Smooth muscle cell of the brain vasculature (primary cell): ENCODE measurements around the gene TCN1.
"Not testable (repeated sequence)": the region's sequence is repeated elsewhere in the genome, so short reads cannot be mapped to it uniquely, and the experiment has no call there.

Source experiments
- DNase-seq: peaks from one replicate; pipeline ENCODE4 v3.0.0-alpha.2; 2012; ENCODE audit warnings: low read depth, low spot score

The TCN1 gene, protein sequence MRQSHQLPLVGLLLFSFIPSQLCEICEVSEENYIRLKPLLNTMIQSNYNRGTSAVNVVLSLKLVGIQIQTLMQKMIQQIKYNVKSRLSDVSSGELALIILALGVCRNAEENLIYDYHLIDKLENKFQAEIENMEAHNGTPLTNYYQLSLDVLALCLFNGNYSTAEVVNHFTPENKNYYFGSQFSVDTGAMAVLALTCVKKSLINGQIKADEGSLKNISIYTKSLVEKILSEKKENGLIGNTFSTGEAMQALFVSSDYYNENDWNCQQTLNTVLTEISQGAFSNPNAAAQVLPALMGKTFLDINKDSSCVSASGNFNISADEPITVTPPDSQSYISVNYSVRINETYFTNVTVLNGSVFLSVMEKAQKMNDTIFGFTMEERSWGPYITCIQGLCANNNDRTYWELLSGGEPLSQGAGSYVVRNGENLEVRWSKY

DNA sequence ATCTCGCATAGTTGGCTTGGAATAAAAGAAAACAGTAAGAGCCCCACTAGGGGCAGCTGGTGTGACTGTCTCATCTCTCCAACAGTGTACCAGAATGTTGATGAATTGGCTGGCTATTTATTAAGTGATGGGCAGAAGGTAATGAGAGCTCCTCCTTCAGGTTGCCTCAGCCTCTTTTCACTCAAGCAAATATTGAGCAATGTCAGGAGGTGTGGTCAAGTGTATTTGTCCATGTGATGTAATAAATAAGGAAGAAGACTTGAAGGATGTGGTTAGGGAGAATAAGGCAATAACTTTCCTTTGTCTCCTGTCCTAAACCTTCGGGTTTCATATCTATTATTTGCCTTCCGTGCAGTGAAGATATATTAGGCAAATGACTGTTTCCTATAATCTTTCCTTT lies at the start of gene TCN1:
TCN1 (minus strand) TSS at position 91 of the 400 bp plus-strand sequence; CDS start at position 74, 17 bp downstream.
- DNase-seq: no peak

DNA sequence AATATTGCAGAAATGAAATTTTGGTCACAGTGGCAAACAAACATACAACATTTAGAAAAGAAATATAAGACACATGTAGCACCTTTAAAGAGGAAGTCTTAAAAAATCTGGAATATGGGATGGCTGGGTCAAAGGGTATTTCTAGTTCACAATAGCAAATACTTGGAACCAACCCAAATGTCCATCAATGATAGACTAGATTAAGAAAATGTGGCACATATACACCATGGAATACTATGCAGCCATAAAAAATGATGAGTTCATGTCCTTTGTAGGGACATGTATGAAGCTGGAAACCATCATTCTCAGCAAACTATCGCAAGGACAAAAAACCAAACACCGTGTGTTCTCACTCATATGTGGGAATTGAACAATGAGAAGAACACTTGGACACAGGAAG lies 37.3 kb upstream of the TCN1 start:
- DNase-seq: not testable (repeated sequence)

DNA sequence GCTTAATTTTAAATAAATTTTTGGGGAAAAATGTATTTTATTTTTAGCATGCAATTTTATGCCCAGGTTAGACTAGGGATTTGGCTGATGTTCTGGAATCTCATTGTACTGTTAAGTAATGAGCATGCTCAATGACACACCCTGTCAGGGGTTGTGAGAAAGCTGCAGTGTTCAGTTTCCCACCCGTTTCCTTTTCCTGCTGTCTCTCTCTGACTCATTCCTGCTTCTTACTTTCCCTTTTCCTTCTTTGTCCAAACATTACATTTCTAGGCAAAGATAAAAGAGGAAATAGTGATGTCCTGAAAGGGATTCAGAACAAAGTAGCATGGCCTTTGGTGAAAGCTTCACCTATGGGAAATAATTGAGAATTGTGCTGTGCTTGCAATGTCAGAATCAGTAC lies 35.0 kb upstream of the TCN1 start:
- DNase-seq: peak; percentile 28

DNA sequence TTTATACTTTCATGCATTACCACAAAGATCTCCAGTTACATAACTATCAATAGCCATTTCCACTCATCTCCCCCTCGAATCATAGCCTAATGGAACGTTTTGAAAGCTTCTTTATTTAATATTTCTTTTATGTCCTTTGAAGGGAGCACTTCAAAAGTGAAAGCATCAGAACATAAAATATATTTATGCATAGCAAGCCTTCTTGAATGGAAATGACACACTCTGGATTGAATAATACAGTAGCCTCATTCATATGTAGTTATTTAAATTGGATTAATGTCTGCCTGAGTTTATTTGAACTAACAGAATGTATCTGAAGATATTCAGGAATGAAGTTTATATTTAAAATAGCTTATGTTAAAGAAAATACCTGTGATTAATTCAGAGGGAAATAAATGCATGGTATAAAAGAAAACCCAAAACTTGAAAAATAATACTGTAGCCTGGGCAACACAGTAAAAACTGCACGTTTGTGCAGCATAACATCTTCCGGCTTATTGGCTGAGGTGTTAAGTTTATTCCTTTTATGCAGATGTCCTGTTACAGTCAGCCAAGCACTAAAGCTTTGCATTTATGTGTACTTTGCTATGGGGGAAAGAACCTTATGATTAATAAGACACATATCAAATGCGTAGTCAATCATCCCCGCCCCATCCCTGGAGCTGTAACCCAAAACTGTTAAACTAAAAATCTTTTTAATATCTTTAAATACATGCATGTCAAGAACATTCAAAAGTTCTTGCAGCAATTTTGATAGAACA lies 34.3 kb upstream of the TCN1 start:
- DNase-seq: no peak

DNA sequence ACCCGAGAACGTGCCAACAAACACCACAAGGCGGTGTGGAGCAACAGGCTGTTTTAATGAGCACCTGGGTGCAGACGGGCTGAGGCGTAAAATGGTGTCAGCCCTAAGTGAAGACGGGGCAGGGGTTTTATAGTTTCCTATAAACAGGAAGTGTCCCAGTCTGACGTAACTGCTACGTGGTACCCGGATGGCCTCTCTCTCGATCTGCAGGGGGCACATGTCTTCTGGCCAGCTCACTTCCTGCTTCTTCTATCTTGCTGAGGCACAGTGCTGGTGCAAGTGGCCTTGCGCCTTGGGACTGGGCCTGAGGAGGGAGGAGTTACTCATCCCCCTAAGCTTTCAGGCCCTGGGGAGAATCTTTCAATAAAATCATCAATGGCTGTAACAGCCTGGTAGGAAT lies 33.2 kb upstream of the TCN1 start:
- DNase-seq: no peak

DNA sequence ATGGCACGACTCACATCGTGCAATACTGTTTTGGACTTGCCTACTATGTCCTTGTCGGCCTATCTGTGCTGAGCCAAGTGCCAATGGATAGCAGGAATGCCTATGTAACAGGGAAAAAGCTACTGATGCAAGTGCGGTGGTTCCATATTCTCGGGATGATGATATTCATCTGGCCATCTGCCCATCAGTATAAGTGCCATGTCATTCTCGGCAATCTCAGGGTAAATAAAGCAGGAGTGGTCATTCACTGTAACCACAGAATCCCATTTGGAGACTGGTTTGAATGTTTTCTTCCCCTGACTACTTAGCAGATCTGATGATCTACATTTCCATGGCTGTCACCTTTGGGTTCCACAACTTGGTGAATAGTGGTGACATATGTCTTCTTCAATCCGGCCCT lies 32.4 kb upstream of the TCN1 start:
- no peak for DNase-seq

DNA sequence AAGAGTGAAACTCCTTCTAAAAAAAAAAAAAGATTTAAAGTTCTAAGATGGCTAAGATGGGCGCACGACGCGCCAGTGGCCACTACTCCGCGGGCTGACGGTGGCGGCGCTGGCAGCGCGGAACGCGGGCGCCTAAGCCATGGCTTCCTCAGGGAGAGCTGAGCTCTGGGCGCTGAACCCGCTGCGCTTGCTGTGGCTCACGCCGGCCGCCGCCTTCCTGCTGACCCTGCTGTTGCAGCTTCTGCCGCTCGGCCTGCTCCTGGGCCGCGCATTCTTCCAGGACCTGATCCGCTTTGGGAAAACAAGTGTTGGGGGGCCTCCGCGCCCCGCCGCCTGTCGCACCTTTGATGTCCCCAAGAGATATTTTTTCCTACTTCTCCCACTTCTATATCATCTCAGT lies 31.8 kb upstream of the TCN1 start:
- DNase-seq: no peak

DNA sequence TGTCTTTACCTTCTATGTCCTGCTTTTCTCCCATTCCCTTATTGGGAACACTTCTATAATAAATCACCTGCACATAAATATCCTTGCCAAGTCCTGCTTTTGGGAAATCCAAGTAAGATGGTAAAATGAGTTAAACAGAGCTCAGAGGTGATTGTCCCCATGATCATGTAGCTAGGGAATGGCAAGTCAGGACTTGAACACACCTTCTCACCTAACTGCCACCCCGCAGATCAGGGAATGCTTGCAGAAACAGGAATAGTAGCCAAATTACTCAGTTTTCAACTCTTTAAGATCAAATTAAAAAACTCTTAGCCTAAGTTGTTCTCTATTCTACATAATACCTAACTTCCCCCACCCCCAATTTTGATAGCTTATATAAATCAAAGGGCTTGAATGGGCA lies 28.3 kb upstream of the TCN1 start:
- no peak for DNase-seq

DNA sequence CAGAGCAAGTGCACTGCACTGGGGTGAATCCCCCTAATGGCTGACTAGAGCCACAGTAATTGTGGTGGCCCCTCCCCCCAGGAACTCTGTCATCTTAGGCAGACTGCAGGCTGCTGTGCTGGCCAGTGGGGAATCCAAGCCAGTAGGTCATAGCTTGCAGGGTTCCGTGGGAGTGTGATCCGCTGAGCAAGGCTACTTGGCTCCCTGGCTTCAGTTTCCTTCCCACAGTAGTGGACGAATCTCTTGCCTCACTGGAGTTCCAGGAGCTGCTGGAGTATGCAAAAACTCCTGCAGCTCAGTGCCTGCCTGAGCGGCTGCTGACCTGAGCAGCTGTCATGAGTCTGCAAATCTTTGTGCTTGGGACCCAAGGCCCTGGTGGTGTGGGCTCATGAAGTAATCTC lies 25.5 kb upstream of the TCN1 start:
- no peak for DNase-seq

DNA sequence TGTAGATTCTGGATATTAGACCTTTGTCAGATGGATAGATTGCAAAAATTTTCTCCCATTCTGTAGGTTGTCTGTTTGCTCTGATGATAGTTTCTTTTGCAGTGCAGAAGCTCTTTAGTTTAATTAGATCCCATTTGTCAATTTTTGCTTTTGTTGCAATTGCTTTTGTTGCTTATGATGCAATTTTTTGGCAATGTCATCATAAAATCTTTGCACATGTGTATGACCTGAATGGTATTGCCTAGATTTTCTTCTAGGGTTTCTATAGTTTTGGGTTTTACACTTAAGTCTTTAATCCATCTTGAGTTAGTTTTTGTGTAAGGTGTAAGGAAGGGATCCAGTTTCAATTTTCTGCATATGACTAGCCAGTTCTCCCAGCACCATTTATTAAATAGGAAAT lies 20.9 kb upstream of the TCN1 start:
- DNase-seq: not testable (repeated sequence)

DNA sequence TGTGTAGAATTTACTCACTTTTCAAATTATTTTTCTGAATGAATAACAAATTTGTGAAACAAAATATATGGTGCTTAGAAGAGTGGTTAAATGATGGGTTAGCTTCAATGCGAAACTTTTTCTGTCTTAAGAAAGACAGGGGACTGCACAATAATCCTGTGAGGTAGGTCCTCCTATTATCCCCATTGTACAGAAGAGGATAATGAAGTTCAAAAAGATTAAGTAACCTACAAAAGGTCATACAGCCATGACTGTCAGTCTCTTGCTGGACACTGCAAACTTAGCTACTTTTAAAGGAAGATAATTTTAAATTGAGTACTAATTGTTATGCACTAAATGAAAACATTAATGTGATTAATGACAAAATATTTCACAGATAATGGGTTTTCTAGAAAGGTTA lies 17.3 kb upstream of the TCN1 start:
- no peak for DNase-seq

DNA sequence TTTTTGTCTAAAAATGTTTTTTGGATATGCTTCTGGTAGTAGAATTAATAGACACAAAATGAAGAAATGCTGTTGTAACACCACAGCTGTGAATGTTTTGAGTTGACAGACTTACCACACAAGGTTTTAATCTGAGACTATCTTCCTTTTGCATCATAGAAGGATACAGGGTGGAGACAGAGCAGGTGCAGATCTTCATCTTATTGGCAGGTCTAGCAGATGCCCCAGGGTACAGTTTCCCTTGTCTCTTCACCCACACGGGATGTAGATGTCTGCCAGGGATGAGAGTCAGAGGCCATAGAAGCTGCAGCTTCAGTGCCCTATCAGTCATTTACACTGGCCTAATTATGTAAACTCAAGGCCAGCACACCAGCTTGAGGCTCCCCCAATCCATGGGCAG lies 13.3 kb upstream of the TCN1 start:
- DNase-seq: no peak

DNA sequence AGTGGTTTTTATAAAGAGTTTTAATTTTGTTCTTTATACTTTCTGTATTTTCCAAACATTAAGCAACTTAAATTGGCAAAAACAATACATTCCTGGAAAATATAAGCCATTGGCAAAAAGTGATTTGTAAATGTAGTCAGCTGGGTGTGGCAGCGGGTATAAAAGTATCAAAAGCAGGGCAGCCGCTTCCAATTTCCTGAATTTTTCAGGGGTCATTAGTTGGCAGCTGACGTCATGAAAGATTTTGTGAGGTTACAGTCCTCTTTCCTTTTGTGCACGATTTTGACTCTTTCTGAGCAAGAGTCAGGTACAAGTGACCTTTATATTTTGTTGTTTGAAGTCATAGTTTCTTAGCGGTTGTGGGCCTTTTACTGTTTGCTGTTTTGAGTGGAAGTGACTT lies 12.3 kb upstream of the TCN1 start, which contains the start of gene OOSP3:
OOSP3 (plus strand) TSS at position 208 of the 400 bp plus-strand sequence; CDS start at position 235, 27 bp downstream.
- DNase-seq: no peak

DNA sequence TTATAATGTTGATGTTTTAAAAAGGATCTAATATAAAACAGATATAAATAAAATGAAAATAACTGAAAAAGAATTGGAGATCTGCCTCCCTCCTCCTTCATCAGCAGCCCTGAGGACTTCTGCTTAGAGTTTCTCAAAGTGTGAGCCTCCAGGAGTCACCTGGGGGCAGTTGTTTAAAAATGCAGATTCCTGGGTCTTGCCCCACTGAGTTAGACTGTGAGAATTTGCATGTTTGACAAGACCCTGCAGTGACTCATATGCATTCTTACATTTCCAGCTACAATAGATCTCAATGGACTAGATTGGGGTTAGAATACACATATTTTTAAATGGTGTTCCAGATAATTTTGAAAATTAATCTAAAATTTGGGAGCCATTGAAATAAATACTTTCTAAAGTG lies 11.5 kb upstream of the TCN1 start:
- no peak for DNase-seq

DNA sequence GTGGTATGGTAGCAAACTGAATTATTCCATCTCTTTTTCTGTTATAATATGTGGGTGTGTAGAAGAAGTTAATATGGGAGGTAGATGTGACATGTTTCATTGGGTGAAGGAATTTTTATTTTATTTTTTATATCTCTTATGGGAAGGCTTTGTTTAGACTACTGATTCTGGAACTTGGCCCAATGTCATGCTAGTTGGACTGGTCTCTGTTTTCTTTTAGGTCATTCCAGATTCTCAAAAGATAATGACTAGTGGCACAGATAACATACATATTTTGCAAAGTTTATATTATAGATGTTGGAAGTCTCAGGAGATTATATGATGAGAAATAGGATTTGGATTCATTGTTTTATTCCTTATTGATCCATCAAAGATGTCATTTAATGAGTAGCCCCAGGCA lies 11.0 kb upstream of the TCN1 start:
- no peak for DNase-seq

DNA sequence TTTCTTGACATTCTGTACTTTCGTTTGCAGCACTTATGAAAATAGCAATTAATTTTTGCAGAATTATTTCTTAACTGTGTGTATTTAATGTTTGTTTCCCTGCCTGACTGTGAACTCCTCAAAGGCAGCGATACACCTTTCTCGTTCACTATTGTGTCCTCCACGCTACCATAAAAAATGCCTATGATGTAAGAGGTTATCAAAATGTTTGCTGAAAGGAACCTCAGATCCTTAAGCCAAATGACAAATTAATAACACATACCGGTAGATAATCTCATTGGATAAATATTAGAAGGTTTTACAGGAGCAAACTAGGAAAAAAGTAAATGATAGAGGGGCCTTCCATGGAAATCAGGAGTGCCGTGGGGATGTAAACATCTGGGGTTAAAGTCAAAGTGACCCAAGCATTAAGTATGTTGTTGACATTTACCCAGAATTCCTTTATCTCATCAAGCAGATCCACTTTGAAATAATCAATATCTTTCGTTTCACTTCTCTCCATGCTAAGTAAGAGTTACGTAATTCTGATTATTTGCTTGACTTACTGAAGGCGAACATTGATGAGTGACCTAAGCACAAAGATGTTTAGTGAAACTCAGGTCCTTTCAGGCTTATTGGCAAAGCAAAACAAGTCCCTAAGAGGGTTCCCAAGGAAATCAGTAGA lies 9.7 kb upstream of the TCN1 start:
- DNase-seq: no peak

DNA sequence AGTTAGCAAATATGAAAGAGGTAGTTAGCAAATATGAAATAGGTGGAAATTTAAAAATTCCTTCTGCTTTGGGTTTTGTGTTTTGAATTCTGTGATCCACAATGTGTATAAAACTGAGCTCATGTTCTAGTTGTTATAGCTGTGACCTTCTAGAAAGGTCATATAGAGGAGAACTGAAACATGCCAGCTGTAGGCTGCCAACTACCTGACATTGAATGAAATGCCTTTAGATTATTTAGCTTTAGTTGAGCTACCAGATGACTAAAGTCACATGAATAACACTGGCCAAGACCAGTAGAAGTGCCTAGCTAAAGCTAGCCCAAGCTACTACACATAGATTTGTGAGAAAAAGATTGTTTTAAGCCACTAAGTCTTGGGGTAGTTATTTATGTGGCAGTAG lies 5.8 kb upstream of the TCN1 start:
- no peak for DNase-seq

DNA sequence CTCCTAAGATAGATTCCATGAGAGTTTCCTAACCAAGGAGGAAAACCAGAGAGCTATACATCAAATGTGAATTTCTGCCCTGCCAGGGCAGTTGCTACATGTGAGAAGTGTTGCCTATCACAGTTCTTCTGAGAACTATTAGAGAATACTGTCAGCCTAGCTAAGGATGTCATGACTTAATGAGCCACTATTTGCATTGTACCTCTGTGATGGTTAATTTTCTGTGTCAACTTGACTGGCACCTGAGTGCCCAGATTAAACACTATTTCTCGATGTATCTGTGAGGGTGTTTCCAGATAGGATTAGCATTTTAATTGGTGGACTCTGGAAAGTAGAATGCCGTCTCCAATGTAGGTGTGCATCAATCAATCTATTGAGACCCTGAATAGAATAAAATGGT lies 1.7 kb upstream of the TCN1 start:
- DNase-seq: no peak

DNA sequence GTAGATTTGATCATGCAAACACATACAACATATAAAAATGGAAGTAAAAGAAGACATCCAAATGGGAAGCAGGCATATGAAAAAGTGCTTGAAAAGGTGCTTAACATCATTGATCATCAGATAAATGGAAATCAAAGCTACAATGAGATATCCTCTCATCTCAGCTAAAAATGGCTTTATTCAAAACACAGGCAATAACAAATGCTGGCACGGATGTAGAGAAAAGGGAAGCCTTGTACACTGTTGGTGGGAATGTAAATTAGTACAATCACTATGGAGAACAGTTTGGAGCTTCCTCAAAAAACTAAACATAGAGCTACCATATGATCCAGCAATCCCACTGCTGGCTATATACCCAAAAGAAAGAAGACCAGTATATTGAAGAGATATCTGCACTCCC lies 549 bp upstream of the TCN1 start:
- no peak for DNase-seq

DNA sequence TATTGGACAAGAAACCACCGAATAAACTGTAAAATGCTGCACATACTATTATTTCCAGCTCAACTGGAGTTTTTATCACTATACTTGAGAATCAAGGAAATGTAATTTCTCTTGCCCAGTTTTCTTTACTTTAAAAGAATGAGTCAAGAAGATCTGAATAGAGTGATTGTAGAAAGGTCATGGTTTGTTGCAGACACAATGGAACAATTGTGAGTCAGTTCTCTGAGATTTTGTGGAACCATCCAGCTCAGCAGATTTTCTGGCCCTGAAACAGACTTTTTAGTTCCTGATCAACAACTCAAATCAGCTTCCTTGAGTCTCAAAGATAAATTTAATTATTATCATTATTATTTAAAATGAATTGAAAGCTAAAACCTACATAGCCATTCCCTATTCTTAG lies 1.3 kb downstream of the TCN1 start:
- no peak for DNase-seq

DNA sequence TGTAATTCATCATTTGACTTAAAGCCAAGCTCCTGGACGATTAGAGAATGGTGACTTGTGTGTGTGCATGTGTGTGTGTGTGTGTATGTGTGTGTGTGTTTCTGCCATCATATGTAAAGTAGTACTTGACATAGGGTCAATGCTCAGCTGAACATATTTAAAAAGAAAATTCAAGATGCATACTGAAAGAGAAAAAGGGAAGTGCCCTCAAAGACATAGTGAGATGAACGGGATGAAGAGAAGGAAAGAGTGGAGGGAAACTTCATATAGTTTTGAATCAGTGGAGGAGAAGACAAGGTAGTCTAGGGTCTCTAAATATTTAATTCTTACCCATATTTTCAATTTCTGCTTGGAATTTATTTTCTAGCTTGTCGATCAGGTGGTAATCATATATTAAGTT lies 4.0 kb downstream of the TCN1 start:
- DNase-seq: no peak

DNA sequence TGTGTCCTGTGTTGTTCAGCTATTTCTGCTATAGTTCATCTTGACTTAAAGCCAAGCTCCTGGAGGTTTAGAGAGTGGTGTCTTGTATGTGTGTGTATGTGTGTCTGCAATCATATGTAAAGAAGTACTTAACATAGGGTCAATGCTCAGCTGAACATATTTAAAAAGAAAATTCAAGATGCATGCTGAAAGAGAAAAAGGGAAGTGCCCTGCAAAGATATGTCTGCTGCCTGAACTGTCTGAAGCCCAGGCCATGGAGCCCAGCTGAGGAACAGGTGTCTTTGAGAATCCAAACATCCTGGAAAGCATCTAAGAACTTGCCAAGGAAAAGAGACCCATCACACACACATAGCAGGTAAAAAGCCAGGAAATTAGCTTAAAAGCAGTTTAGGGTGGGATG lies 6.6 kb downstream of the TCN1 start:
- DNase-seq: no peak
